ENCODE measurements around the gene LENG1.
"Not testable (repeated sequence)": the region's sequence is repeated elsewhere in the genome, so short reads cannot be mapped to it uniquely, and the experiment has no call there.

Gene LENG1

GRCh38 chr19:54159352-54160181 is at the start of gene LENG1:
Gene LENG1 (minus strand): TSS chr19:54159721. CDS start chr19:54159695, 26 bp downstream.
- FAIRE-seq: peak; percentile 95

DNA sequence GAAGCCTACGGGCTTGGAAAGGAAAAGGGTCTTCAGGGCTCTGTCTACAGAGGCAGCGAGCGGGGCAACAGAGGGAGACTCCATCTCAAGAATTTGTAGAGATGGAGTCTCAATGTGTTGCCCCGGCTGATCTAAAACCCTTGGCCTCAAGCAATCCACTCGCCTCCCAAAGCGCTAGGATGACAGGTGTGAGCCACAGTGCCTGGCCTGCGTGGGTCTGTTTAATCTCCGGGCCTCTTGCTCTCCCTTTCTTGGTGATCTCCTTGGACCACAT is 49.2 kb upstream of the LENG1 start:
- no peak for FAIRE-seq

- no peak for FAIRE-seq
Observed at GRCh38 chr19:54207983-54208783, 48.7 kb upstream of the LENG1 start.

DNA sequence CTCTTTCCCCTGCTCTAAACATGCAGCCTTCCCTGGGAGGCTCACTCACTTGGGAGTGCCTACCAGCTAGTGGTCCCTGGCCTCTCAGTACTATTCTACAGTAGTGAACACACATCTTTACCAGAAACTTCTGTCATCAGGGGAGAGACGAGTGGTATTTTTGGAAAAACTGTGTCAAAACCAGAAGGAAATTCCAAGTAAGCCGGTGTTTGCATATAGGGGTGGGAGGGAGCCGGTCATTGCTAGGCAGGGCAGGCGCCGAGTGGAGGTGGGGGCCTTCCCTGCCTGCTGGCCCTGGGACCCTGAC is 48.1 kb upstream of the LENG1 start:
- no peak for FAIRE-seq

DNA sequence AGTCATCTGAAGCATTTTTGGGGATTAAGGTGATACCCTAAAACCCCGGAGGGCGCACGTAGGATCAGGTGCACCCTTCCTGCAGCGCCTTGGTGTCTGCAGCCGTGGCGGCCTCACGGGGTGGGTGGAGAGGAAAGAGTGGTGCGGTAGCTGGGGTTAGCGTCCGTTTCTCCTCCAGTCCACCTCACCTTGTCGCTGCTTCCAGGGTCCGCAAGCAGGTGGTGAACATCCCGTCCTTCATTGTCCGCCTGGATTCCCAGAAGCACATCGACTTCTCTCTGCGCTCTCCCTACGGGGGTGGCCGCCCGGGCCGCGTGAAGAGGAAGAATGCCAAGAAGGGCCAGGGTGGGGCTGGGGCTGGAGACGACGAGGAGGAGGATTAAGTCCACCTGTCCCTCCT is 47.7 kb upstream of the LENG1 start:
- FAIRE-seq: not testable (repeated sequence)

GRCh38 chr19:54206831-54207177 is 47.3 kb upstream of the LENG1 start:
- no peak for FAIRE-seq

DNA sequence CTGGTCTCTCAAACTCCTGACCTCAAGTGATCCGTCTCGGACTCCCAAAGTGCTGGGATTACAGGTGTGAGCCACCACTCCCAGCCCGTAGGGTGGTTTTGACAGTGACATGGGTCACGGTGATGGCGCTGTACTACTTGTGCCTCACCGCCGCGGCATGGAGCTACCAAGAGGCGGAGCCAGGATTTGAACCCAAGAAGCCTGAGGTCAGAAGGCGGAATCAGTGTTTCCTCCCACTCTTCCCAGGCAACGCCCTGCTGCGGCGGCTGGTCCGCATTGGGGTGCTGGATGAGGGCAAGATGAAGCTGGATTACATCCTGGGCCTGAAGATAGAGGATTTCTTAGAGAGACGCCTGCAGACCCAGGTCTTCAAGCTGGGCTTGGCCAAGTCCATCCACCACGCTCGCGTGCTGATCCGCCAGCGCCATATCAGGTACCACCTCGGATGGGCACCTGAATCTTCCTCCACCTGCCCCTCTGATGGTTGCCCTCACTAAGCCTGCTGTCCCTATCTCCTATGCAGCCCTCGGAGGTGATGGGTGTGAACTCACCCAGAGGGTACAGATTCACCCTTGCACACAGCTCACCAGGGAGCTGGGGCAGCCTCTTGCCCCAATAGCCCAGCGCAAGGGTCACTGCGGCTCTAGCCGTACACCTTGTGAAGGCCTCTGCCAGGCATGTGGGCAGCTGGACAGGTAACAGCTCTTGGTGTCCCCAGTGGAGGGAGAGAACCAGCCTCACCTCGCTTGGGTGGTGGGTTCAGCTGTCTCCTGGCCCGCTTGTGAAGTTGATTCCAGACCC is 46.7 kb upstream of the LENG1 start:
- no peak for FAIRE-seq

DNA sequence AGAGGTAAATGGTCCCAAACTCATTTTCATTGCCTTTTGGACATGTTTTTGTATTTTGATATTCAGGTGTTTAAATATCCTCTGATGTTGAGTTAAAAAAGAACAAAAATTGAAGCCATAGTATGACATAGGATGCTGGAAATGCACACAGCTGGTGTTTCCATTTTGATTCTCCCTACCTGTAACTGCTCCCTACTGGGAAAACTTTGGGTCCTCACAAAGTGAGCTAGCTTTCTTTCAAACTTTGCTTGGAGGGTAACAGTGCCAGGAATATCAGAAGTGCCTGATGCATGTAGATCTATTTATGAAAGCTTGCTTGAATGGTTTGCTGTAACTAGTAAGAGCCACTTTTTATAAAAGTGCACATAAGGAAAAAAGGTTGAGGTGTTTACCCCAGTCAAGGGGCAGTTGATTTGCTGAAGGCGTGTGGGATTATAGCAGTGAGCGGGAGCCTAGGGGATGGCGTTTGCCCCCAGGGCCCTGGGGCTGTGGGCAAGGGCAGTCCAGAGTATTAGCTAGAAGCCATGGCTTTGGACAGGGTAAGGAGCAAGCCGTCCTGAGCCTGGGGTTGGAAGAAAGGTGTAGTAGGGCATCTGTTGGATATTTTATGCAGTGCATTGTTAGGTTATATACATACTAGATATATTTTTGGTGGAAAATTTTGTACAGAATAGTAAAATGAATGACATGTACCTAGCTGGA is 45.4 kb upstream of the LENG1 start:
- FAIRE-seq: no peak

DNA sequence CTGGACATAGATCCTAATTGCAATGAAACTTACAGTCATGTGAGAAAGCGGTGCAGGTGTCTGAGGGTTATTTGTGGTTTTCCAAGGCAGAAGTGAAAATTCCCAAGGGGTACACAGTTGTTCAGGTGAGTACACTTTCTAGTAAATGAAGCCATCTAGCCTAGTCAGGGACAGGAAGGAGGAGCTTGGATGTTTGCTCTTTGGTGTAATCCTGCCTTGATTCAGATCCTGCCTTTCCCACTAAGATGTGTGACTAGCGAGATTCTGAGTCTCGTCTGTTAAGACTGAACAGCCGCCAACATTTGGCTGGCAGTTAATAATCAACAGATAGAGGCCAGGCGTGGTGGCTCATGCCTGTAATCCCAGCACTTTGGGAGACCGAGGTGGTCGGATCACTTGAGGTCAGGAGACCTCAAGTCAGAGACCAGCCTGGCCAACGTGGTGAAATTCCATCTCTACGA is 43.7 kb upstream of the LENG1 start:
- no peak for FAIRE-seq

DNA sequence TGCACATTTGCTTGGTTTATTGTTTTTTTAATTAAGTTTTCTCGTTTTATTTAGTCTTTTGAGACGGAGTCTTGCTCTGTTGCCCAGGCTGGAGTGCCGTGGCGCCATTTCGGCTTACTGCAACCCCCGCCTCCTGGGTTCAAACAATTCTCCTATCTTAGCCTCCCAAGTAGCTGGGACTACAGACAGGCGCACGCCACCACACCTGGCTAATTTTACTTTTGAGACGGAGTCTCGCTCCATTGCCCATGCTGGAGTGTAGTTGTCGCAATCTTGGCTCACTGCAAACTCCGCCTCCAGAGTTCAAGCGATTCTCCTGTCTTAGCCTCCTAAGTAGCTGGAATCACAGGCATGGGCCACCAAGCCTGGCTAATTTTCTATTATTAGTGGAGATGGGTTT is 42.5 kb upstream of the LENG1 start:
- FAIRE-seq: no peak

DNA sequence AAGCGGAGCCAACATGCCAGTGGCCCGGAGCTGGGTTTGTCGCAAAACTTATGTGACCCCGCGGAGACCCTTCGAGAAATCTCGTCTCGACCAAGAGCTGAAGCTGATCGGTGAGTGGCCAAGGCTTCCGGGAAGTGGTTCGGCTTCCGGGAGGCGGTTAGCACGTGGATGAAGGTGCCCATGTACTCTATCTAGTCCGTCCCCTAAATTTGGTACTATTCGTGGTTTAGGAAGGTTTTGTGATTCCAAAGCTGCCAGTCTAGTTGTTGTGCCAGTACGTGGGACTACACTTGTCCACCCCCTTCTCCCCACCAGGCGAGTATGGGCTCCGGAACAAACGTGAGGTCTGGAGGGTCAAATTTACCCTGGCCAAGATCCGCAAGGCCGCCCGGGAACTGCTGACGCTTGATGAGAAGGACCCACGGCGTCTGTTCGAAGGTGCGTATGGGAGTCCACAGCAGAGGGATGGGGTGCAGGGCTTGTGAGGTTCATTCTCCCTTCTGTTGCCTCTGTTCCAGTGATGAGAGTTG is 41.7 kb upstream of the LENG1 start:
- no peak for FAIRE-seq

- FAIRE-seq: no peak
Observed at GRCh38 chr19:54199401-54199800, 39.9 kb upstream of the LENG1 start.

GRCh38 chr19:54197121-54197520 is 37.6 kb upstream of the LENG1 start:
- no peak for FAIRE-seq

DNA sequence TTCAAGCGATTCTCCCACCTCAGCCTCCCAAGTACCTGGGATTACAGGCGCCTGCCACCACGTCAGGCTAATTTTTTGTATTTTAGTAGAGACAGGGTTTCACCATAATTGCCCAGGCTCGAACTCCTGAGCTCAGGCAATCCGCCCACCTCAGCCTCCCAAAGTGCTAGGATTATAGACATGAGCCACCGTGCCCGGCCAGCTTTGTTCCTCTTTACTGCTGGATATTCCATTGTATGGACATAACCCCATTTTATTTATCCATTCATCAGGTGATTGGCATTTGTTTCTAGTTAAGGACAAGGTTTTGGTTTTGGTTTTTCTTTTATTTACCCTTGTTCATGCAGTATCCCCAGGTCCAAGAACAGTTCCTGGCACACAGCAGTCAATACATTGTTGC is 37.0 kb upstream of the LENG1 start:
- FAIRE-seq: no peak

GRCh38 chr19:54194463-54194862 is 34.9 kb upstream of the LENG1 start:
- not testable (repeated sequence) for FAIRE-seq

DNA sequence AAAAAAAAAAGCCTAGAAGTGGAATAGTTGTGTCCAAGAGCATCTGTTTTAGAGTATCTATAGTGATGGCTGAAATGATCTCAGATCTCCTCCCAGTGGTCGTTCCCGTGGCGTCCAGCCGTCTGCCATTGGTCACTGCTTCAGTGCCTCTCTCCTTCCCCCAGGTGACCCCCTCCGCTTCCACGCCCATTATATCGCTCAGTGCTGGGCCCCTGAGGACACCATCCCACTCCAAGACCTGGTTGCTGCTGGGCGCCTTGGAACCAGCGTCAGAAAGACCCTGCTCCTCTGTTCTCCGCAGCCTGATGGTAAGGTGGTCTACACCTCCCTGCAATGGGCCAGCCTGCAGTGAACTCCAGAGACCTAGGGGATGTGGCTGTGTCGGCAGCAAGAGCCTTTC is 33.5 kb upstream of the LENG1 start:
- FAIRE-seq: no peak

- no peak for FAIRE-seq
Observed at GRCh38 chr19:54191811-54192453, 32.4 kb upstream of the LENG1 start.

- no peak for FAIRE-seq
Observed at GRCh38 chr19:54191011-54191810, 31.7 kb upstream of the LENG1 start, which contains the start of gene TSEN34. Gene TSEN34 (plus strand): TSS chr19:54191308. CDS start chr19:54191365, 57 bp downstream.

- FAIRE-seq: peak; percentile 91
Observed at GRCh38 chr19:54190503-54191010, 31.0 kb upstream of the LENG1 start.

GRCh38 chr19:54189735-54190502 is 30.4 kb upstream of the LENG1 start:
- FAIRE-seq: peak; percentile 98
